Vagina (tissue), 2 donors: ENCODE measurements around the gene CCDC13.

Experiments used
- CTCF ChIP-seq, 3 experiments: fragments of 450-650 bp in 2 of 3; fragments of 200-600 bp in 1 of 3; sonication (generic) in 1 of 3; IDR thresholded peaks; one replicate each; pipeline ENCODE4 v1.5.1; 2017 to 2019; ENCODE audit warnings: antibody characterized with exemption in 3 of 3, mild to moderate bottlenecking in 2 of 3, moderate library complexity in 2 of 3
- POLR2A ChIP-seq, 2 donors: fragments of 450-650 bp; IDR thresholded peaks; one replicate each; pipeline ENCODE4 v1.6.1; 2017; ENCODE audit warnings: antibody characterized with exemption in 2 of 2, mild to moderate bottlenecking in 2 of 2, moderate library complexity in 2 of 2

- no peak for TF ChIP-seq CTCF (IDR thresholded peaks at IDR 0.05)
- TF ChIP-seq POLR2A (IDR thresholded peaks at IDR 0.05) = no peak
Measured at GRCh38 chr3:42773409-42773751, 327 bp upstream of the CCDC13 start.
